HepG2 (cell line): ENCODE measurements around the gene WIPF2. TPM values are rescaled to one million over a fixed set of nuclear protein-coding genes. Genes with fewer than 3 reads are reported as not detected.

Source experiments
- ATM ChIP-seq: fragments of 450-650 bp; IDR thresholded peaks from 2 replicates; pipeline ENCODE4 v1.7.1; 2017; ENCODE audit warnings: mild to moderate bottlenecking, borderline replicate concordance
- DBP ChIP-seq: sonication (generic); formaldehyde crosslinking; IDR thresholded peaks from 2 replicates; pipeline ENCODE4 v1.4.0; 2020; ENCODE audit warnings: missing genetic modification reagents; ENCODE audit errors: not compliant biosample characterization
- ELF4 ChIP-seq: sonication (generic); formaldehyde crosslinking; IDR thresholded peaks from 2 replicates; pipeline ENCODE4 v1.5.0; 2020; ENCODE audit warnings: missing genetic modification reagents, mild to moderate bottlenecking, moderate library complexity, borderline replicate concordance
- FLYWCH1 ChIP-seq: sonication (generic); formaldehyde crosslinking; IDR thresholded peaks from 2 replicates; pipeline ENCODE4 v1.8.1; 2023; ENCODE audit warnings: mild to moderate bottlenecking, missing genetic modification reagents
- FOXA1 ChIP-seq, 2 experiments: fragments of 450-650 bp in 1 of 2; sonication (generic) in 1 of 2; formaldehyde crosslinking in 1 of 2; IDR thresholded peaks; 2 replicates each; pipeline versions ENCODE4 v1.4.0 to v1.6.1; 2016 to 2020; ENCODE audit warnings: missing genetic modification reagents in 1 of 2
- MEIS2 ChIP-seq: sonication (generic); formaldehyde crosslinking; IDR thresholded peaks from 2 replicates; pipeline ENCODE4 v1.9.0; 2021; ENCODE audit warnings: mild to moderate bottlenecking, missing genetic modification reagents
- PCBP1 ChIP-seq: fragments of 200-400 bp; formaldehyde crosslinking; IDR thresholded peaks from 2 replicates; pipeline ENCODE4 v1.6.1; 2017; ENCODE audit warnings: mild to moderate bottlenecking, low read depth, low read length, borderline replicate concordance
- PHF20 ChIP-seq: sonication (generic); formaldehyde crosslinking; IDR thresholded peaks from 2 replicates; pipeline ENCODE4 v1.5.0; 2020; ENCODE audit warnings: mild to moderate bottlenecking, missing genetic modification reagents
- POLR2A ChIP-seq, 2 experiments: IDR thresholded peaks; 2 replicates each; pipeline ENCODE4 v1.6.1; 2011; ENCODE audit warnings: low read depth in 2 of 2, low read length in 2 of 2, mild to moderate bottlenecking in 1 of 2, moderate library complexity in 1 of 2; ENCODE audit not compliant: insufficient read depth in 1 of 2
- SOX13 ChIP-seq, 3 experiments: fragments of 450-650 bp in 1 of 3; sonication (generic) in 1 of 3; formaldehyde crosslinking in 1 of 3; IDR thresholded peaks in 2 of 3; conservative IDR thresholded peaks in 1 of 3; 2 replicates each; pipeline versions ENCODE4 v1.5.0 to v1.6.1; 2016 to 2020; ENCODE audit warnings: antibody characterized with exemption in 1 of 3, mild to moderate bottlenecking in 1 of 3, missing compliant biosample characterization in 1 of 3, missing genetic modification reagents in 1 of 3, moderate library complexity in 1 of 3
- ZNF230 ChIP-seq: sonication (generic); formaldehyde crosslinking; IDR thresholded peaks from 2 replicates; pipeline ENCODE4 v1.4.0; 2020; ENCODE audit warnings: mild to moderate bottlenecking, missing genetic modification reagents
- ZNF33B ChIP-seq: sonication (generic); formaldehyde crosslinking; IDR thresholded peaks from 2 replicates; pipeline ENCODE4 v1.5.1; 2020; ENCODE audit warnings: mild to moderate bottlenecking, missing genetic modification reagents
- ZNF343 ChIP-seq: sonication (generic); formaldehyde crosslinking; IDR thresholded peaks from 2 replicates; pipeline ENCODE4 v1.4.0; 2020; ENCODE audit warnings: mild to moderate bottlenecking, missing genetic modification reagents
- ZNF674 ChIP-seq: sonication (generic); formaldehyde crosslinking; IDR thresholded peaks from 2 replicates; pipeline ENCODE4 v1.5.0; 2020; ENCODE audit warnings: low read depth, mild to moderate bottlenecking, missing genetic modification reagents
- ZNF713 ChIP-seq: sonication (generic); formaldehyde crosslinking; IDR thresholded peaks from 2 replicates; pipeline ENCODE4 v1.4.0; 2020; ENCODE audit warnings: mild to moderate bottlenecking, missing genetic modification reagents
- ZNF720 ChIP-seq: sonication (generic); formaldehyde crosslinking; IDR thresholded peaks from 2 replicates; pipeline ENCODE4 v1.4.0; 2020; ENCODE audit warnings: missing genetic modification reagents
- ZNF761 ChIP-seq: sonication (generic); formaldehyde crosslinking; conservative IDR thresholded peaks from 2 replicates; pipeline ENCODE4 v1.4.0; 2020; ENCODE audit warnings: mild to moderate bottlenecking, missing genetic modification reagents
- polyA plus RNA-seq, 8 experiments: library from polyadenylated mRNA; depleted of rRNA in 3 of 8; stranded (reverse) in 7 of 8; unstranded in 1 of 8; fragments of >200 nt; fragmentation: Illumina TruSeq in 4 of 8; extraction: Trizol in 4 of 8; gene quantifications; 2 replicates each; pipeline versions ENCODE4 v1.2.1 to v1.2.3, GENCODE V29; 2011 to 2016; ENCODE audit warnings: low read depth in 4 of 8, missing spikeins in 1 of 8, mixed read lengths in 1 of 8; ENCODE audit not compliant: insufficient read depth in 1 of 8
- total RNA-seq, 5 experiments: library from RNA; depleted of rRNA; stranded (reverse); fragments of >200 nt; fragmentation: Illumina TruSeq; extraction: Trizol; gene quantifications; 2 replicates each; pipeline ENCODE4 v1.2.3, GENCODE V29; 2016; ENCODE audit warnings: low read depth in 1 of 5
- TF ChIP-seq, protein P1 (sequence below): sonication (generic); formaldehyde crosslinking; IDR thresholded peaks from 2 replicates; pipeline ENCODE4 v1.4.0; 2020; ENCODE audit warnings: missing genetic modification reagents, borderline replicate concordance
- TF ChIP-seq, protein P2 (sequence below): sonication (generic); formaldehyde crosslinking; IDR thresholded peaks from 2 replicates; pipeline ENCODE4 v1.5.0; 2020; ENCODE audit warnings: mild to moderate bottlenecking, missing genetic modification reagents
- TF ChIP-seq, protein P3 (sequence below): sonication (generic); formaldehyde crosslinking; IDR thresholded peaks from 2 replicates; pipeline ENCODE4 v1.8.0; 2022; ENCODE audit warnings: missing genetic modification reagents, mild to moderate bottlenecking, inconsistent platforms, borderline replicate concordance

The WIPF2 gene
- total and polyA plus RNA-seq, 2 of the 13 experiments (the other 11 are each of a cell fraction or from before 2014, with no cell fraction given): 7.2 to 10.8 TPM

GRCh38 chr17:40290629-40291280 is 71.7 kb downstream of the WIPF2 start (continued):
- TF ChIP-seq ZNF674 (CRISPR knock-in tag) (no peak), ZNF720 (CRISPR knock-in tag) (no peak), PHF20 (CRISPR knock-in tag) (no peak), ZNF343 (CRISPR knock-in tag) (no peak), MEIS2 (CRISPR knock-in tag) (no peak), POLR2A (IDR thresholded peaks at IDR 0.05; ENCODE audit: insufficient read depth in 1 of 2, low read depth in 2 of 2, low read length in 2 of 2) (peak in 1 of 2 experiments; percentile 35; a peak in 1 of 4 replicates), FLYWCH1 (CRISPR knock-in tag) (no peak), ZNF230 (CRISPR knock-in tag) (no peak), FOXA1 (IDR thresholded peaks at IDR 0.05) (no peak), FOXA1 (CRISPR knock-in tag; IDR thresholded peaks at IDR 0.05) (no peak), ZNF713 (CRISPR knock-in tag) (no peak), ELF4 (CRISPR knock-in tag) (no peak), ZNF33B (CRISPR knock-in tag) (no peak), DBP (CRISPR knock-in tag) (no peak), ZNF761 (CRISPR knock-in tag) (no peak), SOX13 (IDR thresholded peaks at IDR 0.05) (no peak), SOX13 (CRISPR knock-in tag; conservative IDR thresholded peaks at IDR 0.05 in 1 of 2, IDR thresholded peaks at IDR 0.05 in 1 of 2) (no peak), PCBP1 (no peak), ATM (no peak)
- TF ChIP-seq, protein P1, sequence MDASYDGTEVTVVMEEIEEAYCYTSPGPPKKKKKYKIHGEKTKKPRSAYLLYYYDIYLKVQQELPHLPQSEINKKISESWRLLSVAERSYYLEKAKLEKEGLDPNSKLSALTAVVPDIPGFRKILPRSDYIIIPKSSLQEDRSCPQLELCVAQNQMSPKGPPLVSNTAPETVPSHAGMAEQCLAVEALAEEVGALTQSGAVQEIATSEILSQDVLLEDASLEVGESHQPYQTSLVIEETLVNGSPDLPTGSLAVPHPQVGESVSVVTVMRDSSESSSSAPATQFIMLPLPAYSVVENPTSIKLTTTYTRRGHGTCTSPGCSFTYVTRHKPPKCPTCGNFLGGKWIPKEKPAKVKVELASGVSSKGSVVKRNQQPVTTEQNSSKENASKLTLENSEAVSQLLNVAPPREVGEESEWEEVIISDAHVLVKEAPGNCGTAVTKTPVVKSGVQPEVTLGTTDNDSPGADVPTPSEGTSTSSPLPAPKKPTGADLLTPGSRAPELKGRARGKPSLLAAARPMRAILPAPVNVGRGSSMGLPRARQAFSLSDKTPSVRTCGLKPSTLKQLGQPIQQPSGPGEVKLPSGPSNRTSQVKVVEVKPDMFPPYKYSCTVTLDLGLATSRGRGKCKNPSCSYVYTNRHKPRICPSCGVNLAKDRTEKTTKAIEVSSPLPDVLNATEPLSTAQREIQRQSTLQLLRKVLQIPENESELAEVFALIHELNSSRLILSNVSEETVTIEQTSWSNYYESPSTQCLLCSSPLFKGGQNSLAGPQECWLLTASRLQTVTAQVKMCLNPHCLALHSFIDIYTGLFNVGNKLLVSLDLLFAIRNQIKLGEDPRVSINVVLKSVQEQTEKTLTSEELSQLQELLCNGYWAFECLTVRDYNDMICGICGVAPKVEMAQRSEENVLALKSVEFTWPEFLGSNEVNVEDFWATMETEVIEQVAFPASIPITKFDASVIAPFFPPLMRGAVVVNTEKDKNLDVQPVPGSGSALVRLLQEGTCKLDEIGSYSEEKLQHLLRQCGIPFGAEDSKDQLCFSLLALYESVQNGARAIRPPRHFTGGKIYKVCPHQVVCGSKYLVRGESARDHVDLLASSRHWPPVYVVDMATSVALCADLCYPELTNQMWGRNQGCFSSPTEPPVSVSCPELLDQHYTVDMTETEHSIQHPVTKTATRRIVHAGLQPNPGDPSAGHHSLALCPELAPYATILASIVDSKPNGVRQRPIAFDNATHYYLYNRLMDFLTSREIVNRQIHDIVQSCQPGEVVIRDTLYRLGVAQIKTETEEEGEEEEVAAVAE: no peak
- TF ChIP-seq, protein P2, sequence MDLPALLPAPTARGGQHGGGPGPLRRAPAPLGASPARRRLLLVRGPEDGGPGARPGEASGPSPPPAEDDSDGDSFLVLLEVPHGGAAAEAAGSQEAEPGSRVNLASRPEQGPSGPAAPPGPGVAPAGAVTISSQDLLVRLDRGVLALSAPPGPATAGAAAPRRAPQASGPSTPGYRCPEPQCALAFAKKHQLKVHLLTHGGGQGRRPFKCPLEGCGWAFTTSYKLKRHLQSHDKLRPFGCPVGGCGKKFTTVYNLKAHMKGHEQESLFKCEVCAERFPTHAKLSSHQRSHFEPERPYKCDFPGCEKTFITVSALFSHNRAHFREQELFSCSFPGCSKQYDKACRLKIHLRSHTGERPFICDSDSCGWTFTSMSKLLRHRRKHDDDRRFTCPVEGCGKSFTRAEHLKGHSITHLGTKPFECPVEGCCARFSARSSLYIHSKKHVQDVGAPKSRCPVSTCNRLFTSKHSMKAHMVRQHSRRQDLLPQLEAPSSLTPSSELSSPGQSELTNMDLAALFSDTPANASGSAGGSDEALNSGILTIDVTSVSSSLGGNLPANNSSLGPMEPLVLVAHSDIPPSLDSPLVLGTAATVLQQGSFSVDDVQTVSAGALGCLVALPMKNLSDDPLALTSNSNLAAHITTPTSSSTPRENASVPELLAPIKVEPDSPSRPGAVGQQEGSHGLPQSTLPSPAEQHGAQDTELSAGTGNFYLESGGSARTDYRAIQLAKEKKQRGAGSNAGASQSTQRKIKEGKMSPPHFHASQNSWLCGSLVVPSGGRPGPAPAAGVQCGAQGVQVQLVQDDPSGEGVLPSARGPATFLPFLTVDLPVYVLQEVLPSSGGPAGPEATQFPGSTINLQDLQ (CRISPR knock-in tag): no peak
- TF ChIP-seq, protein P3, sequence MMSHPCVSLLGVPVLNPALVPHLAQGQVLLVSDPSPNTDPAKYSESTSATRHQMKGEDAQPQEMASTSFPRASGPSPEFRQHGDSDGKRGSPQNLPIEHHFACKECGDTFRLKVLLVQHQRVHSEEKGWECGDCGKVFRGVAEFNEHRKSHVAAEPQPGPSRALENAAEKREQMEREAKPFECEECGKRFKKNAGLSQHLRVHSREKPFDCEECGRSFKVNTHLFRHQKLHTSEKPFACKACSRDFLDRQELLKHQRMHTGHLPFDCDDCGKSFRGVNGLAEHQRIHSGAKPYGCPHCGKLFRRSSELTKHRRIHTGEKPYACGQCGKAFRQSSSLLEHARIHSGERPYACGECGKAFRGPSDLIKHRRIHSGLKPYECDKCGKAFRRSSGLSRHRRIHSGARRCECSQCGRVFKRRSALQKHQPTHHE (CRISPR knock-in tag): no peak
